WTC11 (cell line): Measurements from ENCODE around the gene SLC6A5. TPM values are rescaled to one million over a fixed set of nuclear protein-coding genes. Genes with fewer than 3 reads are reported as not detected.

Experiments used
- ATAC-seq: fragments of 200-7000 bp; cut with Tn5 transposase; 2 replicates; pipeline ENCODE4 v1.10.0; 2021; ENCODE audit warnings: mild to moderate bottlenecking, moderate library complexity
- CTCF ChIA-PET: fragments of 300-600 bp; sonication (Branson Sonifier 250); formaldehyde crosslinking; loops from one replicate; lab custom pipeline; 2021; ENCODE audit warnings: antibody characterized with exemption; lab: Charles Lee
- POLR2A ChIA-PET: fragments of 350-600 bp; sonication (Branson Sonifier 250); formaldehyde crosslinking; loops from one replicate; lab custom pipeline; 2021; ENCODE audit warnings: antibody characterized with exemption; lab: Charles Lee
- DNase-seq: peaks from one replicate; pipeline ENCODE4 v3.0.0; 2021; ENCODE audit warnings: low spot score
- H3K27ac Mint-ChIP-seq: 2 replicates; pipeline ENCODE4 v1.8.0; 2021; ENCODE audit warnings: mixed read lengths
- H3K27me3 Mint-ChIP-seq: 2 replicates; pipeline ENCODE4 v1.8.0; 2021; ENCODE audit warnings: low read depth, mild to moderate bottlenecking, moderate library complexity, mixed read lengths
- H3K36me3 Mint-ChIP-seq: 2 replicates; pipeline ENCODE4 v1.8.0; 2021; ENCODE audit warnings: mixed read lengths
- H3K4me1 Mint-ChIP-seq: 2 replicates; pipeline ENCODE4 v1.8.0; 2022; ENCODE audit warnings: mixed read lengths
- H3K4me3 Mint-ChIP-seq: 2 replicates; pipeline ENCODE4 v1.8.0; 2021; ENCODE audit warnings: mild to moderate bottlenecking, moderate library complexity, mixed read lengths
- H3K9me3 Mint-ChIP-seq: 2 replicates; pipeline ENCODE4 v1.8.0; 2021; ENCODE audit warnings: mixed read lengths
- AFF4 ChIP-seq: sonication (generic); formaldehyde crosslinking; IDR thresholded peaks from 2 replicates; pipeline ENCODE4 v1.8.1; 2023; ENCODE audit warnings: mild to moderate bottlenecking, missing genetic modification reagents, borderline replicate concordance
- AR ChIP-seq: fragments of 250-450 bp; sonication (Bioruptor Pico); IDR thresholded peaks from 2 replicates; pipeline ENCODE4 v1.9.0; 2021; ENCODE audit warnings: mild to moderate bottlenecking
- ELF4 ChIP-seq: sonication (generic); formaldehyde crosslinking; IDR thresholded peaks from 2 replicates; pipeline ENCODE4 v1.8.1; 2022; ENCODE audit warnings: low read depth, mild to moderate bottlenecking, moderate library complexity, missing genetic modification reagents
- EMX1 ChIP-seq: fragments of 250-450 bp; sonication (Bioruptor Pico); IDR thresholded peaks from 2 replicates; pipeline ENCODE4 v1.8.0; 2021; ENCODE audit warnings: mild to moderate bottlenecking
- GRHL2 ChIP-seq: fragments of 250-450 bp; sonication (Bioruptor Pico); IDR thresholded peaks from 2 replicates; pipeline ENCODE4 v1.8.0; 2022; ENCODE audit warnings: mild to moderate bottlenecking, moderate library complexity; ENCODE audit not compliant: insufficient replicate concordance, severe bottlenecking
- IRF1 ChIP-seq: sonication (generic); formaldehyde crosslinking; IDR thresholded peaks from 2 replicates; pipeline ENCODE4 v1.8.0; 2023; ENCODE audit warnings: missing genetic modification reagents
- MXD4 ChIP-seq: fragments of 250-450 bp; sonication (Bioruptor Pico); IDR thresholded peaks from 2 replicates; pipeline ENCODE4 v1.8.0; 2021; ENCODE audit warnings: mild to moderate bottlenecking, moderate library complexity, borderline replicate concordance
- NFYB ChIP-seq: sonication (generic); formaldehyde crosslinking; conservative IDR thresholded peaks from 2 replicates; pipeline ENCODE4 v1.8.0; 2022; ENCODE audit warnings: low read depth, missing genetic modification reagents
- RELA ChIP-seq: sonication (generic); formaldehyde crosslinking; IDR thresholded peaks from 2 replicates; pipeline ENCODE4 v1.8.1; 2022; ENCODE audit warnings: missing genetic modification reagents, mild to moderate bottlenecking, borderline replicate concordance
- TEAD1 ChIP-seq: sonication (generic); formaldehyde crosslinking; IDR thresholded peaks from 2 replicates; pipeline ENCODE4 v1.8.0; 2022; ENCODE audit warnings: mild to moderate bottlenecking, missing genetic modification reagents
- ZNF263 ChIP-seq: sonication (generic); formaldehyde crosslinking; IDR thresholded peaks from 2 replicates; pipeline ENCODE4 v1.8.1; 2022; ENCODE audit warnings: low read depth, mild to moderate bottlenecking, moderate library complexity, missing genetic modification reagents
- ZSCAN18 ChIP-seq: fragments of 250-450 bp; sonication (Bioruptor Pico); IDR thresholded peaks from 2 replicates; pipeline ENCODE4 v2.1.2; 2022; ENCODE audit warnings: mild to moderate bottlenecking, moderate library complexity
- total RNA-seq: library from RNA; stranded (reverse); gene quantifications from 3 replicates; pipeline ENCODE4 v1.2.3, GENCODE V29; 2021
- TF ChIP-seq, protein P1 (sequence below): fragments of 250-450 bp; sonication (Bioruptor Pico); conservative IDR thresholded peaks from 2 replicates; pipeline ENCODE4 v1.9.0; 2021; ENCODE audit warnings: mild to moderate bottlenecking
- TF ChIP-seq, protein P2 (sequence below): sonication (generic); formaldehyde crosslinking; IDR thresholded peaks from 2 replicates; pipeline ENCODE4 v1.8.1; 2023; ENCODE audit warnings: mild to moderate bottlenecking, missing genetic modification reagents, moderate library complexity

SLC6A5 gene
- total RNA-seq, 1 experiment from 2014 or later: not detected

- POLR2A ChIA-PET: interaction anchor here (0.7 kb wide), 1 partner anchor 200 kb away, joined by 5 read pairs; no protein-coding TSS in a partner anchor
- H3K4me1 Mint-ChIP-seq: peaks cover 28% of the 10 kb centered on the region
- ATAC-seq: no peak
- DNase-seq: no peak
- TF ChIP-seq TEAD1 (CRISPR knock-in tag) (no peak), ZNF263 (CRISPR knock-in tag) (no peak), AR (CRISPR knock-in tag) (no peak), IRF1 (CRISPR knock-in tag) (no peak), EMX1 (no peak), GRHL2 (no peak), MXD4 (CRISPR knock-in tag) (no peak), ZSCAN18 (no peak), AFF4 (CRISPR knock-in tag) (no peak), RELA (CRISPR knock-in tag) (no peak), ELF4 (no peak), NFYB (CRISPR knock-in tag) (no peak)
- TF ChIP-seq, protein P1, sequence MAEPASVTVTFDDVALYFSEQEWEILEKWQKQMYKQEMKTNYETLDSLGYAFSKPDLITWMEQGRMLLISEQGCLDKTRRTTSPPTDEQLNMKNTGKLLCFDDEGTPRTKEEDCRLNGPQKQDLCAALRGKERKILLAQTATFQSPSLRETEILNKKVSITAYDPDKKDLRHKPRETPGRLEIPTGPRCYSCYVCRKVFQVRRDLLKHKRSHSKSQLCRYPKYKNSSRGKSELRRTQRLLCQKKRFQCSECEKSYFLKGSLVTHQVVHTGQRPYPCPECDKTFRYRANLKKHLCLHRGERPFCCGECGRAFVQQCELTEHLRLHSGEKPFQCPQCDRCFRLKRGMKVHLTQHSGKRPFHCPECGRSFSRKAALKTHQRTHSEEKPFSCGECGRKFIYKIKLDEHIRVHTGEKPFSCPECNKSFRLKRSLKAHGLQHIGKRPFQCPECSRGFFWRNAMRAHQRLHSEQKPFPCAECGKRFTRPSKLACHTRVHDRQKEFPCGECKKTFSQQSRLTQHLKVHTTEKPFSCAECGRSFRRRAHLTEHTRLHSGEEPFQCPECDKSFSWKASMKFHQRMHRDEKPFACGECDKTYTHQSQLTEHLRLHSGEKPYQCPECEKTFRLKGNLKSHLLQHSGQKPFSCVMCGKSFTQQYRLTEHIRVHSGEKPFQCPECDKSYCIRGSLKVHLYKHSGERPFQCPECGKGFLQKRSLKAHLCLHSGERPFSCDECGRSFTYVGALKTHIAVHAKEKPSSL: no peak
- TF ChIP-seq, protein P2, sequence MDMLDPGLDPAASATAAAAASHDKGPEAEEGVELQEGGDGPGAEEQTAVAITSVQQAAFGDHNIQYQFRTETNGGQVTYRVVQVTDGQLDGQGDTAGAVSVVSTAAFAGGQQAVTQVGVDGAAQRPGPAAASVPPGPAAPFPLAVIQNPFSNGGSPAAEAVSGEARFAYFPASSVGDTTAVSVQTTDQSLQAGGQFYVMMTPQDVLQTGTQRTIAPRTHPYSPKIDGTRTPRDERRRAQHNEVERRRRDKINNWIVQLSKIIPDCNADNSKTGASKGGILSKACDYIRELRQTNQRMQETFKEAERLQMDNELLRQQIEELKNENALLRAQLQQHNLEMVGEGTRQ: no peak
- peaks cover 23% of the 10 kb centered on the region for H3K27me3 Mint-ChIP-seq
- CTCF ChIA-PET: interaction anchor here (0.6 to 0.8 kb wide), 2 partner anchors 10 to 99 kb away, joined by 3 read pairs; no protein-coding TSS in a partner anchor
- H3K36me3 Mint-ChIP-seq: no peaks in the 10 kb centered on the region
- no peak overlapping the region for H3K27ac Mint-ChIP-seq
- no peak overlapping the region for H3K4me3 Mint-ChIP-seq
- peaks cover 9% of the 10 kb centered on the region for H3K9me3 Mint-ChIP-seq
Observed at GRCh38 chr11:20661445-20661844, 62.0 kb downstream of the SLC6A5 start.
